Right kidney (tissue), 1 donor: ENCODE results near the gene GPRIN1.
"Not testable (repeated sequence)": the region's sequence is repeated elsewhere in the genome, so short reads cannot be mapped to it uniquely, and the experiment has no call there.

Experiments used
- DNase-seq: peaks from one replicate; pipeline ENCODE4 v3.0.0-alpha.2; 2016

GPRIN1 gene

GRCh38 chr5:176570044-176570443, 39.9 kb downstream of the GPRIN1 start:
- no peak for DNase-seq

- no peak for DNase-seq
Observed at GRCh38 chr5:176568657-176569056, 41.3 kb downstream of the GPRIN1 start.

- DNase-seq: no peak
Observed at GRCh38 chr5:176565760-176566288, 44.1 kb downstream of the GPRIN1 start.

GRCh38 chr5:176564002-176564401, 46.0 kb downstream of the GPRIN1 start:
- no peak for DNase-seq

GRCh38 chr5:176562189-176562588, 47.8 kb downstream of the GPRIN1 start:
- DNase-seq: no peak

- no peak for DNase-seq
Observed at GRCh38 chr5:176561259-176561658, 48.7 kb downstream of the GPRIN1 start.

- DNase-seq: no peak
Observed at GRCh38 chr5:176560364-176560763, 49.6 kb downstream of the GPRIN1 start.

GRCh38 chr5:176559683-176560082, 50.3 kb downstream of the GPRIN1 start:
- DNase-seq: no peak

- DNase-seq: no peak
Observed at GRCh38 chr5:176557846-176558245, 52.1 kb downstream of the GPRIN1 start.

GRCh38 chr5:176553260-176554085, 56.5 kb downstream of the GPRIN1 start:
- no peak for DNase-seq

GRCh38 chr5:176552332-176552869, 57.6 kb downstream of the GPRIN1 start:
- DNase-seq: no peak

- not testable (repeated sequence) for DNase-seq
Observed at GRCh38 chr5:176550937-176551336, 59.0 kb downstream of the GPRIN1 start.

GRCh38 chr5:176550275-176550831, 59.6 kb downstream of the GPRIN1 start:
- DNase-seq: no peak

- no peak for DNase-seq
Observed at GRCh38 chr5:176549871-176550270, 60.1 kb downstream of the GPRIN1 start.

- DNase-seq: peak; percentile 44
Observed at GRCh38 chr5:176548967-176549444, 61.0 kb downstream of the GPRIN1 start, which contains the start of gene CDHR2. Gene CDHR2, plus strand, starts transcription at chr5:176549342. Its CDS starts 16,011 bp downstream, at chr5:176565353.

- no peak for DNase-seq
Observed at GRCh38 chr5:176547802-176548201, 62.2 kb downstream of the GPRIN1 start.
